Activated gamma-delta T cell (primary cell): ENCODE data around the gene ACTN1.

ENCODE experiments used
- DNase-seq: peaks from one replicate; lab custom pipeline; 2025; lab: John Stamatoyannopoulos, UW

The ACTN1 gene

GRCh38 chr14:68951035-68951797, 27.9 kb downstream of the ACTN1 start:
- DNase-seq, result no peak

- no peak for DNase-seq
Observed at GRCh38 chr14:68950111-68950510, 29.0 kb downstream of the ACTN1 start.

- DNase-seq, result no peak
Observed at GRCh38 chr14:68949601-68949965, 29.5 kb downstream of the ACTN1 start.

DNA sequence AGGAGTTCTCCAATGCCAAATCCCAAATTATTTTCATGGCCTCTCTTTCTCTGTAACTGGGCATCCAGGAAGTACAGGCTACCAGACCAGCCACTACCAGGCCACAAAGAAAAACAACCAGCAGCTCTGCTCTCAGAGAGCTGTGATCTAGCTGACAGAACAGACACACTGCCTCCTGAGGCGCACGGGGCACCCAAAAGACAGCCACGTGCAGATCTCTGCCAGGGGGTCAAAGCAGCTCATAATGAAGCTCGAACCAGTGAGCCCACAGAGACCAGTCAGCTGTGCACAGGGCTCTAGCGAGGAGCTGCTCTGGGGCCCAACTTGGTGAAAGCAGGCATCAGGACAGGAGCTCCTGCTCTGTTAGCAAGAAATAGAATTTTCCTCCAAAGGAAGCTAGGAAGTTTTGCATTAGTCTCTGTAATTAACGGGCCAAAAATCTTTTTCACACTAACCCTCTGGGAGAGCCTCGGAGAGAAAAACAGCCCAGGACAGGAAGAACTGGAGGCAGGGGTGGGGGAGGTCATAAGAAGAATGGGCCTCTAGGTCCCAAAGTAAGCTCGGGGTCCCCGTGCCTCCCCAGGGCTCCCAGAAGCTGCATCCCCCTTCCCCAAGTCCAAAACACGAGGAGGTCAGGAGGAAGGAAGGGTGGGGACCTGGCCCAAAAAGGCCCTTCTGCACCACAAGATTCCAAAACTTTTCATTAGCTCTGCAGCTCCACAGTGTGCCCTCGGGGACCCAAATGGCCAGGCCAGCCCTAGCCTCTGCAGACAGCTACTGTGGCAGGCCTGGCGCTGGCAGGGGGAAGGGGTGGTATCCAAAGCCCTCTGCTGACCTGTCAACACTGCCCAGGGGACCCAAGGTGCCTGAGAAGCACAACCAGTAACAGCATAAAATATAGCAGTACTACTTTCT, 30.2 kb downstream of the ACTN1 start:
- DNase-seq, result no peak

DNA sequence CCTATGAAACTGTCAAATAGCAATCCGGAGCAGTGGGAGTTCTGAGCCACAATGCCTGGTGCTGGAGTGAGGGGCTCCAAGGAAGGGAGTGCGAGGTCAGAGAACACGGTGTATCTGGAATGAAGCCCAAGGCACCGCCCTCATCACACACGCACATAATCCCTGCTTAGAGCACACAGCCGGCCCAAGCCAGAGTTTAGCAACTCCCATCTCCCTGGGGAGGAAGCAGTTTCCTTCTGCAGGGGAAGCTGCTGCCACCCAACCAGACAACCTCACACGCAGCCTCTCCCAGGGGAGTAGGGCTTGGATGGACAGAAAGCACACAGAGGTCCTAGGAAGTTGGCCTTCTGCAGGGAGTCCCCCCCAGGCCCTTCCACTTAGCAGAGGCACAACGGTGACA, 31.3 kb downstream of the ACTN1 start:
- no peak for DNase-seq

DNA sequence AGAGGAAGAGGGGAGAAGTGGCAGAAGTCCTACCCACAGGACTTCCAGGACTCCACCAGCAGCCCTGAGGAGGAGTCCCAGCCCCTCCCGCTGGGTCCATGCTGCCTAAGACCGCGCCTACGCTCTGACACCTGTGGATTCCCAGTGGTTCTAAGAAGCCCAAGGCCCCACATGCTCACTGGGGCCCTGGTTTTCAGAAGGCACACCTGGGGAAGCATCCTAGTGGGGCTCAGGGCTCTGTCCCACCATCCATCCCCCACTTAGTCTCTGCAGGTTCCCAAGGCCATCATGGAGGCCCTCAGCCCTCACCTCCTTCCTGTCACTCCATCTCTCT, 32.6 kb downstream of the ACTN1 start:
- DNase-seq, result no peak

- DNase-seq, result no peak
Observed at GRCh38 chr14:68945585-68946488, 33.3 kb downstream of the ACTN1 start.

- no peak for DNase-seq
Observed at GRCh38 chr14:68945190-68945584, 33.9 kb downstream of the ACTN1 start.

- DNase-seq, result no peak
Observed at GRCh38 chr14:68944162-68944561, 34.9 kb downstream of the ACTN1 start.

GRCh38 chr14:68943107-68943506, 36.0 kb downstream of the ACTN1 start:
- DNase-seq, result no peak

DNA sequence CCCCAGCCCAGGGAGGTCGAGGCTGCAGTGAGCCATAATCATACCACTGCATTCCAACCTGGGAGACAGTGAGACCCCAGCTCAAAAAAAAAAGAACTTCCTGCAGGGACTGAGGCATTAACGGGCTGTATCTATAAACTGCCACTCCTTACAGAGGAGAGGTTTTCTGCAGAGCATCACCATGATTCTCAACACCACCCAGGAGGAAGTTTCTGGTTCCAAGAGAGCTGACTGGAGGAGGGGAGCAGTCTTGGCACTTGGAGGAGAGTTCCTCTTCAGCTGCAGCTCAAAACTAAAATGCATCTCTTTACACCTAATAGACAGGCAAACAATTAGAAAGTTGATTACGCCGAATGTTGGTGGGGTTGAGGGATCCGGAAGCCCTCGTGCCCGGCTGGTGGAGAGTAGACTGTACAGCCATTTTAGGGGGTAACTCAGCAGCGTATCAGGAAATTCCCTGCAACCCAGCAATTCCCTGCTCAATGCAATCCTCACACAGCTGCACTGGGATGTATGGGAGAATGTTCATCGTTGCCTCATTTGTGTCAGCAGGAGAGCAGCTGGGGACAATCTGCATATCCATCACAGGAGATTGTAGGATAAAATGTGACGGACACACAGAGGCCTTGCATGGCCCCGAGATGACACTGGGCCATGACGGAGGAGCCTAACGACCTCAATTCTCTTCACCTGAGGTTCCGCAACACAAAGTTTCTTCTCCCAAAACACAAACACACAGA, 36.6 kb downstream of the ACTN1 start:
- no peak for DNase-seq

DNA sequence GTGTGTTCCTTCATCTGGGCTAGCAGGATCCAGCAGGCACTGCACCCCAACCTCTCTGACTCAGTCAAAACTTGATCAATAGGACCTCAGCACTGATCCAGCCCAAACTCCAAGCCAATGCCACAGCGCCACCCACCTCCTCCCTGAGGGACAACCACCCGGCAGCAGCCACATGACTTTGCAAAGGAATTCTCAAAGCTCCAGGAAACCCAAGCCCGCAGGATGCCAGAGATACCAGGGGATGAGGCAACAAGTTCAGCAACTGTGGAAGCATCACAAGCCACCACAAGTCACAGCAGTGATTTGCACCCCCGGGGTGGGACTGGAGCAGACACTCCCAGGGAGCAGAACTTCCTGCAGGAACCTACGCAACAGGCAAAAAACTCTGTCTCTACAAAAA, 37.3 kb downstream of the ACTN1 start:
- no peak for DNase-seq

GRCh38 chr14:68940614-68941185, 38.4 kb downstream of the ACTN1 start:
- DNase-seq, result no peak

DNA sequence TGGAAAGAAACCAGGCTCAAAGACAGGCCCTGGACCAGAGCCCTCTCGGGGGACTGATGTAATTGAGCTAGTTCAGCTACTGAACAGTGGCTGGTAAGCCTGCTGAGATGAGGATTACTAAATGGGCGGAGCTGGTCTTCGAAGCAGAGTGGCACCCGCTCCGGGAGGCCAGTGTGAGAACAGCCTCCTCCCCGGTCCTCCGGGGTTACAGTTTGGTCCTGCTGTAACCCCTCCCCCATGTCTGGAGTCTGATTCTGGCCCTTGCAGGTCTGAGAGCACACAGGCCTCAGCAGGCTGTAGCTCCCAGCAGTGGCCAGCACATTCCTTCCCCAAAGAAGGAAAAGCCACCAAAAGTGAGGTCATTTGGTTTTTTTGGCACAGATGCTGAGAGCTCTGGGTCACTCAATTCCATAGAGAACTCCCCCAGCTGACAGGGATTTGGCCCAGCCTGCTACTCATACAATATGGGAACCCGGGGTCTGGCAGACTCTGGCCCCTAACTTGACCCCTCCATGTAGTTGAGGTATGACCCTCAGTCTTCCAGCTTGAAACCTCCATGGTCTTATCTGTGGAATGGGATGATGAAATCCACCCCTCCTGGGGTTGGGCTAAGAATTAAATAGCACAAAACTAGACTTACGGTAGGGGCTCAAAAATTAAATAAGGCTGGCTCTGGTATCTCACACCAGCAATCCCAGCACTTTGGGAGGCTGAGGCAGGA, 39.0 kb downstream of the ACTN1 start:
- DNase-seq, result no peak

GRCh38 chr14:68939181-68939892, 39.8 kb downstream of the ACTN1 start:
- DNase-seq, result no peak

- DNase-seq, result no peak
Observed at GRCh38 chr14:68938271-68939150, 40.6 kb downstream of the ACTN1 start.

GRCh38 chr14:68937471-68938270, 41.4 kb downstream of the ACTN1 start:
- no peak for DNase-seq

- no peak for DNase-seq
Observed at GRCh38 chr14:68936980-68937379, 42.1 kb downstream of the ACTN1 start.
